WERI-Rb-1 (cell line): Measurements from ENCODE around the gene KIF1B.
"Not testable (repeated sequence)": the region's sequence is repeated elsewhere in the genome, so short reads cannot be mapped to it uniquely, and the experiment has no call there.

Experiments used
- DNase-seq: peaks from one replicate; pipeline ENCODE4 v3.0.0-alpha.2; 2020
- H3K27ac ChIP-seq: fragments of 250-450 bp; sonication (Bioruptor Pico); 2 replicates; pipeline ENCODE4 v1.5.1; 2020; ENCODE audit warnings: mild to moderate bottlenecking, moderate library complexity
- H3K27me3 ChIP-seq: fragments of 250-450 bp; sonication (Bioruptor Pico); 2 replicates; pipeline ENCODE4 v1.5.1; 2021; ENCODE audit warnings: mild to moderate bottlenecking, low read depth, moderate library complexity; ENCODE audit not compliant: insufficient read depth, severe bottlenecking
- H3K36me3 ChIP-seq: fragments of 250-450 bp; sonication (Bioruptor Pico); 2 replicates; pipeline ENCODE4 v1.5.1; 2020; ENCODE audit warnings: mild to moderate bottlenecking, moderate library complexity
- H3K4me3 ChIP-seq: 2 replicates; pipeline ENCODE4 v1.5.1; 2011; ENCODE audit warnings: low read depth, mild to moderate bottlenecking, control low read depth, low read length
- H3K9me3 ChIP-seq: fragments of 250-450 bp; sonication (Bioruptor Pico); 2 replicates; pipeline ENCODE4 v1.5.1; 2021; ENCODE audit warnings: mild to moderate bottlenecking, moderate library complexity; ENCODE audit not compliant: severe bottlenecking
- CTCF ChIP-seq: IDR thresholded peaks from 2 replicates; pipeline ENCODE4 v1.5.1; 2011; ENCODE audit warnings: low read depth, mild to moderate bottlenecking, control low read depth, inconsistent platforms, low read length

The KIF1B gene

DNA sequence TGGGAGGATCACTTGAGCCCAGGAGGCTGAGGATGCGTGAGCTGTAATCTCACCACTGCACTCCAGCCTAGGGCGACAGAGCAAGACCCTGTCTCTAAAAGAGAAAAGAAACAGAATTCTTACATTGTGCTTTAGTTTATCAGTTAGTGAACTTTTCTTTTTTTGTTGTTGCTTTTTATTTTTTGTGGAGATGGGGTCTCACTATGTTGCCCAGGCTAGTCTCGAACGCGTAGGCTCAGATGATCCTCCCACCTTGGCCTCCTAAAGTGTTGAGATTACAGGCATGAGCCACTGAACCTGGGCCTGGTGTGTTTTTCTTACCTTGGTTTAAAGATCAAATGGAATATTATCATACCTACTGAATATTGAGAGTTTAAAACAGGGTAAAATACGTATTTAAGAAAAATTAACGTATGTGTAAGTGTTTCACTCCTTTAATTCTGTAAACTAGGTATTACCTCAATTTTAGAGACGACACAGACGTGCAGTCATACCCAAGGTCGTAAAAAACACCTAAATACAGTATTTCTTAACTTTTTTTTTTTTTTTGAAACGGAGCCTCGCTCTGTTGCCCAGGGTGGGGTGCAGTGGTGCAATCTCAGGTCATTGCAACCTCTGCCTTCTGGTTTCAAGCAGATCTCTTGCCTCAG is 39.6 kb downstream of the KIF1B start:
- H3K27me3 ChIP-seq, result no peaks in the 10 kb centered on the region
- H3K9me3 ChIP-seq, result no peaks in the 10 kb centered on the region
- no peak for TF ChIP-seq CTCF
- DNase-seq, result no peak
- H3K36me3 ChIP-seq, result peaks cover 28% of the 10 kb centered on the region
- H3K27ac ChIP-seq, result peak overlapping the region; percentile 98
- H3K4me3 ChIP-seq, result no peak overlapping the region

- TF ChIP-seq CTCF, result no peak
- Histone ChIP-seq H3K27ac (peak overlapping the region; percentile 98), H3K36me3 (peaks cover 24% of the 10 kb centered on the region), H3K9me3 (no peaks in the 10 kb centered on the region), H3K27me3 (no peaks in the 10 kb centered on the region), H3K4me3 (peak overlapping the region; percentile 27; the same call in 1 of the 2 replicates)
- peak; percentile 96 for DNase-seq
Measured at GRCh38 chr1:10250663-10251062, 40.3 kb downstream of the KIF1B start.

- H3K9me3 ChIP-seq, H3K27me3 ChIP-seq: not testable (repeated sequence)
- H3K36me3 ChIP-seq, result peaks cover 24% of the 10 kb centered on the region
- peak overlapping the region; percentile 27 for H3K4me3 ChIP-seq
- DNase-seq, result peak; percentile 80
- peak overlapping the region; percentile 98 for H3K27ac ChIP-seq
Measured at GRCh38 chr1:10251325-10252108, 41.1 kb downstream of the KIF1B start.

DNA sequence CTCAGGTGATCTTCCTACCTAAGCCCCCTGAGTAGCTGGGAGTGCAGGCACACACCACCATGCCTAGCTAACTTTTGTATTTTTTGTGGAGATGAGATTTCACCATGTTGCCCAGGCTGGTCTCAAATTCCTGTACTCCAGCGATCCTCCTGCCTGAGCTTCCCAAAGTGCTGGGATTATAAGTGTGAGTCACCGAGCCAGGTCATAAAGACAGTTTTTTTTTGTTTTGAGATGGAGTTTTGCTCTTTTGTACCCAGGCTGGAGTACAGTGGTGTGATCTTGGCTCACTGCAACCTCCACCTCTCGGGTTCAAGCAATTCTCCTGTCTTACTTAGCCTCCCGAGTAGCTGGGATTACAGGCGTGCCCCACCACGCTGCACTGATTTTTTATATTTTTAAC is 42.1 kb downstream of the KIF1B start:
- no peak for DNase-seq
- Histone ChIP-seq H3K9me3 (no peaks in the 10 kb centered on the region), H3K27ac (peak overlapping the region; percentile 98), H3K36me3 (peaks cover 20% of the 10 kb centered on the region), H3K27me3 (no peaks in the 10 kb centered on the region), H3K4me3 (no peak overlapping the region)
- no peak for TF ChIP-seq CTCF

- no peak overlapping the region for H3K4me3 ChIP-seq
- H3K36me3 ChIP-seq, result peaks cover 23% of the 10 kb centered on the region
- H3K9me3 ChIP-seq, result no peaks in the 10 kb centered on the region
- peak overlapping the region; percentile 98 for H3K27ac ChIP-seq
- DNase-seq, result no peak
- H3K27me3 ChIP-seq, result no peaks in the 10 kb centered on the region
- no peak for TF ChIP-seq CTCF
Measured at GRCh38 chr1:10253149-10253548, 42.8 kb downstream of the KIF1B start.

DNA sequence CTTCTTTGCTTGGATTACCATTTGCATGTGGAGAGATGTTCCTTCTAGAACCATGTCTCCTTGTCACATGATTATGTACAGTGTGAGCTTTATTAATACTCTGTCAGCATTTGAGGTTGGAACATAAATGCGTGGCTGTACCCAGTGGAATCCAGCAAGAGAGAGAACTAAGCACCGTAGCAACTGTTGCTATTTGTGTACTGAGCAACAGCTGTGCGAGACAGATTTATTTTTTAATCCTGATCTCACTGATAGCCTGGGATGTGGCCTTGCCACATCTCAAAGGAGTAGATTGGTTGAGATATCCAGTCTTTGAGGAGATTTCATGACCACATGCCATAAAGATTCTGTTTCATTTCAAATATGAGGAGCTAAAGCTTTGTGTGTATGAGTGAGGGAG is 43.4 kb downstream of the KIF1B start:
- peak overlapping the region; percentile 98 for H3K27ac ChIP-seq
- no peak overlapping the region for H3K4me3 ChIP-seq
- peak; percentile 68 for DNase-seq
- no peaks in the 10 kb centered on the region for H3K27me3 ChIP-seq
- H3K36me3 ChIP-seq, result peaks cover 26% of the 10 kb centered on the region
- no peaks in the 10 kb centered on the region for H3K9me3 ChIP-seq
- no peak for TF ChIP-seq CTCF
